ENCODE measurements around the gene CYP27B1.
"Not testable (repeated sequence)": the region's sequence is repeated elsewhere in the genome, so short reads cannot be mapped to it uniquely, and the experiment has no call there.

Gene CYP27B1

DNA sequence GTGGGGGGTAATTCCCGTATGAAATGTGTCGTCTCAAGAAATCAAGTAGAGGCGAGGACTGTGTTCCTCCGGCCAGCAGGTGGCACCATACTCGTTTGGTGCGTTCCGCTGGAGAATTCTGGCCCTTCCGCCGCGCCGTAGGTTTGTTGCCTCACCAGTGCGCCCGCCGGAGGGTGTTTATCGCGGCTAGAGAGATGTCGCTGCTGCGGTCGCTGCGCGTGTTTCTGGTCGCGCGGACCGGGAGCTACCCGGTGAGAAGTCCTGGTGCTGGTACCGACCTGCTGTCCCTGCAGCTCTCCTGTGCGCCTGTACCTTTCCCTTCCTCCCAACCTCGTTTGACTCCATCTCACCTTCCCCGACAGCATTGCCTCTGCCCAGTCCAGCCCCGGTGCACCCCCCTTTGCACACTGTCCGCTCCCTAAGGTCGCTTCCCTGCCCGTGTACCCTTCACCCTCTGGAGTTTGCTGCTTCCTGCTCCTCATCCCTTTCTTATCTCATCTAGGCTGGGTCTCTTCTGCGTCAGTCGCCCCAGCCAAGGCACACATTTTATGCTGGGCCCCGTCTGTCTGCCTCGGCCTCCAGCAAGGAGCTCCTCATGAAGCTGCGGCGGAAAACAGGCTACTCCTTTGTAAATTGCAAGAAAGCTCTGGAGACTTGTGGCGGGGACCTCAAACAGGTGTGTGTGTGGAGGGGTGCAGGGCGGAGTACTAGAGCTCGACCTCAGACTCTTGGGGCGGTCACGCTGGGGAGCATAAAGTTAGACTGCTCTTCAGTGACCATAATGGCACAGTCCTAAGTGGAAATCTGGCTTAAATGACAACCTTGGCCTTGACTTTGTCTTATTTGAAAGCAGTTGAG, 16.0 kb upstream of the CYP27B1 start, which contains the start of gene TSFM:
Gene TSFM, plus strand, starts transcription at position 180 of the 858 bp plus-strand sequence. Its CDS starts 15 bp downstream, at position 195.
- no peak for FAIRE-seq

DNA sequence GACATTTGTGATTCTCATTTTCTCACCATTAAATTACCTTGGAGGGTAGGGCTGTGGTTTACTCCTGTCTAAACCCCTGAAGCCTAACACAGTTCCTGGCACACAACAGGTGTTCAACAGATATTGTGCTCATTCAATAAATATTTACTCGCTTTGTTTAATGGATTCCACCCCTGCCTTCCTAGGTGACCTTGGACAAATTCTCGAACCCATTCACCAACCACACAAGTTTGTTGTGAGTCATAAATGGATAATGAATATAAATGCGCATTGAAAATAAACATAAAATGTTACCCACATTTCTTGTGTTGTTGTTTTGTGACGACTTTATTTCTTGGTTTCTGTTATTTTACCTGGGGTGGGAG, 15.3 kb upstream of the CYP27B1 start:
- FAIRE-seq: no peak

DNA sequence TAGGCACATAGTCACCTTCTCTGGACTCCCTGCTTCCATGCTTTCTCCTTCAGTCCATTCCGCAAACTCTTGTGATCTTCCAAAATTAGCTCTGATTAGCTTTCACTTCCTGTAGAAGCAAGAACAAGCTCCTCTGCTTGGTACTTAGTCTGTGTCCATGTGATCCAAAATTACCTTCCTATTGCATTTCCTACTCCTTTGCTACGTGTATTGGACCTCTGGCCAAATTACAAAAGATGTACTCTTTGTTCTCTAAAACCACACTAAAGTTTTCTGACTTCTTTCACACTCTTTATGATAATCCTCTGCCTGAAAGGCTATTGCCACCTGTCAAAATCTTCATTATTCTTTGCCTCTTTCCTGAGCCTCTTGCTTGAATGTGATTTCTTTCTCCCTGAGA, 14.9 kb upstream of the CYP27B1 start:
- no peak for FAIRE-seq

DNA sequence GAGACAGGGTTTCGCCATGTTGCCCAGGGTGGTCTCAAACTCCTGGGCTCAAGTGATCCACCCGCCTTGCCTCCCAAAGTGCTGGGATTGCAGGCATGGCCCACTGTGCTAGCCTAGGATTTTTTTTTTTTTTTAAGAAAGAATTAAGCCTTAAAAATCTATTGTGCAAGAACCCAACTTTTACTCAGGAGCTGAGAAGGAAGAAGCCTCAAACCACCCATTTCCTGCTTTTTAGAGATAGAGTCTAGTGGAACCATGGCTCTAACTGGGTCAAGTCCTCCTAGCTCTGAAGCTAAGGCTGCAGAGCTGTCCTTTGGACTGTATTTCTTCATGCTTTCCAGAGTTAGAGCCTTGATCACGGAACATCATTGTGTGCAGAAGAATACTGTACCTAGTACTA, 14.4 kb upstream of the CYP27B1 start:
- FAIRE-seq: no peak

DNA sequence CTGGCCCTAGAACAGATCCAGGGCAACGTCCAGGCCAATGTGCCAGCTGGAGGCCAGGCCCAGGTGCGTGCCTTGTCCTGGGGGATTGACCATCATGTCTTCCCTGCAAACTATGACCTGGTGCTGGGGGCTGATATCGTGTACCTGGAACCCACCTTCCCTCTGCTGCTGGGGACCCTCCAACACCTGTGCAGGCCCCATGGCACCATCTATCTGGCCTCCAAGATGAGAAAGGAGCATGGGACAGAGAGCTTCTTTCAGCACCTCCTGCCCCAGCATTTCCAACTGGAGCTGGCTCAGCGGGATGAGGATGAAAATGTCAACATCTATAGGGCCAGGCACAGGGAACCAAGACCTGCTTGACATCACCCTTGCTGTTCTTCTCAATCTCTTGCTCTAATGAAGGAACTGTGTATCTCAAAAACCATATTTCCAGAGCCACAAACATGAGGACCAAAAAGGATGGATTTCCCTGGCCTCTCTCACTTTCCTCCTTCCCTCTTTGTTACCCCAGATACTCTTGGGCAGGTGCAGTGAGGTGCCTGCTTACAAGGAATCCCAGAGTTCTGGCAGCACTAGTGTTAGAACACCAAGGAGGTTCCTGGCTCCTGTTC, 13.5 kb upstream of the CYP27B1 start:
- FAIRE-seq: no peak

DNA sequence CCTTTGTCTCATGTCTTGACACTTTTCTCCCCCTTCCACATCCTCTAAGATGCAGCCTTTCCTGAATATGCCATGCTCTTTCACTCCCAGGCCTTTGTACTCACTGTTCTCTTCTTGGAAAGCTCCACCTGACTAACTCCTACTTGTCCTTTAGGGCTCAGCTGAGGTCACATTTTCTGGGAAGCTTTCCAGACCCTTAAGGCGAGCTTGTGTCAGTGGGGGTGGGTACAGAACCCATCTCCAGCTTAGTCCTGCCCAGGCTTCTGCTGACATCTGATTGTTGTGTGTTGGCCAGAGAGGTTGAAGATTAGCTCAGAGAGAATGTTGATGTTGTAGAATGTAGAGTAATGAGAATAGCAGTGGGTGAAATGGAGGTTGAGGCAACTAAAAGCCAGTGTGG, 12.9 kb upstream of the CYP27B1 start:
- FAIRE-seq: no peak

DNA sequence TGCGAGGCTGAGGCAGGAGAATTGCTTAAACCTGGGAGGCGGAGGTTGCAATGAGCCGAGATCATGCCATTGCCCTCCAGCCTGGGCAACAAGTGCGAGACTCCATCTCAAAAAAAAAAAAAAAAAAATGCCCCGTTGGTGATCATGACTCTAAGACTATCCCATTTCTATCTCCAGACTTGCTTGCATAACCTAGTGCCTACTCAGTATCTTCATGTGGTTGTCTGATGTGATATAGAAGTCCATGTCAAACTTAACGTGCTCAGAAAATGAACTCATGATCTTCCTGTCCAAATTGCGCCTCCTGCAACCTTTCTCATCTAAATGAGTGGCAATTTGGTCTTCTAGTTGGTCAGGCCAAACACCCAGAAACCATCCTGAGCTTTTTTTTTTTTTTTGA, 11.0 kb upstream of the CYP27B1 start:
- no peak for FAIRE-seq

DNA sequence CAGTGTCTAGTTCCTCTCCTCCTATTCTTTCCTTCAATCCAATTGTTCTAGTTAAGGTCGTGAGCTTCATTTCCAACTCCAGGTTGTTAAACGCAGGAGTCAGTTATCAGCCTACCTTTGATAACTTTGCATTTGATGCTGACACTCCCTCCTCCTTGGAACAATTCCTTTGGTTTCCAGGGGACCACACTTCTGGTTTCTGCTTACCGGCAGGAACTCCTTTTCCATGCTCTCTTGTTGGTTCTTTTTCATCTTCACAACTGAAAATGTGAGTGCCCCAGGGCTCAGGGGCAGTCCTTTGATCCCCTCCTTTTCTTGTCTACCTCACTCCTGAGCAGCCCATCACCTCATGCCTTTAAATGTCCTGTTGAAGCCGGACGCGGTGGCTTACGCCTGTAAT, 10.5 kb upstream of the CYP27B1 start:
- no peak for FAIRE-seq

DNA sequence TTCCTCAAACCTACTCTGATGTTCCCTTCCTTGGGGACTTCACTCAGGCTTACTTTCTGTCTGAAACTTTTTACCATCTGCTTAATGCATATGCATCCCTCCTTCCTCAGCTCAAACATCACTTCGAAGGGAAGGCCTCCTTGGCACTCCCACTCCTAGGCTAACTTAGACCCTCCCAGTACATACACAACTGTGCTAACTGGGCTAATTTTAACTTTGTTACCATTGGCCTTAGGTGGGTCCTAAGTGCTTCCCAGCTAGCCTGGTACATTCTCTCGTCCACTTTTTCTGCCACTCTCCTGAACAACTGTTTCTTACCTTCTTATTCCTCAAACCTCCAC, 9.3 kb upstream of the CYP27B1 start:
- no peak for FAIRE-seq

DNA sequence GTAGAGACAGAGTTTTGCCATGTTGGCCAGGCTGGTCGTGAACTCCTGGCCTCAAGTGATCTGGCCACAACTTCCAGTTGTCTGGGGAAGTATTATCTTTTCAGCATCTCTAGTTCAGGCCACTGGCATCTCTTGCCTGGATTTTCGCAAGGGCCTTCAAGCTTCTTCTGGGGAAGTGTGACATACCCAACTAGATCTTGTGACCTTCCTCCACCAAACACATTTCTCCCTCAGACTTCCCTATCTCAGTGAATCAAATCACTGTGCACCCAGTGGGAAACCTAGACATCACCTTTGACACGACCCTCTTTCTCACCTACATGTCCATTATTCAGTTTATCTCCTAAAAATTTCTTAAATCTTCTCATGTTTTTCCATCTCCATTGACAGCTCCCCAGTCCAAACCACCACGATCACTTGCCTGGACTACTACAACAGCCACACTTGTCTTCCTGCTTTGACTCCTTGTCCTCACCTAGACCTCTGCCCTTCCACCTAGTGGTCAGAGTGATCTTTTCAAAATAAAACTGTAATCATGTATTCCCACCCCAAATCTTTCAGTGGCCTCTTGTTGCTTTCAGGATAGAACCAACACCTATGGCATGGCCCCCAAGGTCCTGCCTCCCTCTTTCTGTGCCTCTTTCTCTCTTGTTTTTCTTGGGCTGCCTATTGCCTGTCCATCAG, 8.8 kb upstream of the CYP27B1 start:
- no peak for FAIRE-seq

DNA sequence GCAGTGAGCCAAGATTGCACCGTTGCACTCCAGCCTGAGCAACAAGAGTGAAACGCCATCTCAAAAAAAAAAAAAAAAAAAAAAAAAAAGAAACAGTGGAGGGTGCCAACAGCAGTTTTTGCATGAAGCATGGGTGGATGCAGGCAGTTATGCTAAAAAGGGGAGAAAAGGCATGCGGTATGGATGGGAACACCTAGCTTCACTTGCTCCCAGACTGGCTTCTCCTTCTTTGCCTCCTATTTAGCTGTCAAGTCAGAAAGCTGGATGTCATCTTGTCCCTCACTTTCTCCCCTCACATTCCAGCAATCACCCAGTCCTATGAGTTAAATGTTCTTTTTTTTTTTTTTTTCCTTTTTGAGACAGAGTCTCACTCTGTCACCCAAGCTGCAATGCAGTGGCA, 8.2 kb upstream of the CYP27B1 start:
- no peak for FAIRE-seq

DNA sequence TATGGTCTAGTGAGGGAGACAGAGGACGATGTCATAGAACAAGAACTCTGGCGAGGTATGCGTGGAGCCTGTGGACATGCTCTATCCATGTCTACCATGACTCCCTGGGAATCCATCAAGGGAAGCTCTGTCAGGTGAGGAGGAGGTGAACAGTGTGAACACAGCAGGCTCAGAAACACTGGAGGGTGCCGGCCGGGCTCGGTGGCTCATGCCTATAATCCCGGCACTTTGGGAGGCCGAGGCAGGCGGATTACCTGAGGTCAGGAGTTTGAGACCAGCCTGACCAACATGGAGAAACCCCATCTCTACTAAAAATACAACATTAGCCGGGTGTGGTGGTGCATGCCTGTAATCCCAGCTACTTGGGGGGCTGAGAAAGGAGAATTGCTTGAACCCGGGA, 7.8 kb upstream of the CYP27B1 start:
- FAIRE-seq: not testable (repeated sequence)

DNA sequence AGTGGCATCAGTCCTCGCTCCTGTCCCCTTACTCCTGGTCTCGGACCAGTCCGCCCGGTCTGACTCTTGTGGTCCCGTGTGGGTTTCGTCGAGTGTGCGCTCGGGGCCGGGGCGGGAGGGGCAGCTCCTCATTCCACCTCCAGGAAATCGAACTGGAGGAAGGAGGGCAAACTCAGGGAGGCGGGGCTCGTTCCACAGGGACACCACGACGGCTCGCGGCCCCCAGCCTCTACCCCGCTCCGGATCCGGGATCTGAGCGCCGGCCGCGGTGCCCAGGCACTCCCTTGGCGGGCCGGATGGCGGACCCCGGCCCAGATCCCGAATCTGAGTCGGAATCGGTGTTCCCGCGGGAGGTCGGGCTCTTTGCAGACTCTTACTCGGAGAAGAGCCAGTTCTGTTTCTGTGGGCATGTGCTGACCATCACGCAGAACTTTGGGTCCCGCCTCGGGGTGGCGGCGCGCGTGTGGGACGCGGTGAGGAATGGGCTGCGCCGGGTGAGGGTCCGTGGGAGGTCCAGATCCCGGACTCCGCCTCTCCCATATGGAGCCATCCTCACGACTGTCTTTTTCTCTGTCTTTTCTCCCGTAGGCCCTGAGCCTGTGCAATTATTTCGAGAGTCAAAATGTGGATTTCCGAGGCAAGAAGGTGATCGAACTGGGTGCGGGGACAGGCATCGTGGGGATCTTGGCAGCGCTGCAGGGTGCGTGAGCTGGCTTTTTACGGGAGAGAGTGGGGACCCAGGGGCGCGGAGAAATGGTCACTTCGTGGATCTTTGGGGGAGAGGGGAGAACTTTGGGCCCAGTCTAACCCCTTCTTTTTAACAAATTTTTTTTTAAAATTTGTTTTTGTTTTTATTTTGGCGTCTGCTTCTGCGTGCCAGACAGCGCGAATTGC, 5.8 kb upstream of the CYP27B1 start, which contains the start of gene EEF1AKMT3:
Gene EEF1AKMT3, plus strand, starts transcription at position 186 of the 894 bp plus-strand sequence. Its CDS starts 111 bp downstream, at position 297.
- FAIRE-seq: no peak

DNA sequence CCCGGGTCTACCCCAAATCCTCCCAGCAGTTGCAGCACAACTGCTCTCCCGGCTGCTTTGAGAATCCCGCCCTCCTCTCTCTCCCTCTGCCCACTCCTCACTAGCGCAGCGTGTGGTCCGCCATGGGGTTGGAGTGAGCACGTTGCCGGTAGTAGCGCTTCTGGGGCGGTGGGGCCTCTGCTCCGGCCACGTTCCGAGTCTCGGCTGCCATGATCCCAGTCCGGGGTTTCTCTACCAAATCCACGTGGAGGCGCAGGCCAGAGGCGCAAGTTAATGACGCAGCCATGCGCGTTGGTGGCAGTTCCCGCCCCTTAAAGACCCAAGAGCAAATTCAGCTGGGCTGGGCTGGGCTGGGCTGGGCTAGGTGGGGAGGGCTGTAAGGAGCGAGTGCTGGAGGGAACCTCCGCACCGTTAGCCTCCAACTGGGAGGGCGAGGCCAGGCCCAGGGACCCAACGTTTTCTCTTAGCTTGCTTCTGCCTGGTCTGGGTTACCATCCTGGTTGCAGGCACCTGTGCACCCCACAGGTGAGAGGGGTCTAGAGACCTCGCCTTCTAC, 5.1 kb upstream of the CYP27B1 start, which contains the start of gene METTL1:
Gene METTL1, minus strand, starts transcription at position 233 of the 556 bp plus-strand sequence. Its CDS starts 22 bp downstream, at position 211.
- no peak for FAIRE-seq

DNA sequence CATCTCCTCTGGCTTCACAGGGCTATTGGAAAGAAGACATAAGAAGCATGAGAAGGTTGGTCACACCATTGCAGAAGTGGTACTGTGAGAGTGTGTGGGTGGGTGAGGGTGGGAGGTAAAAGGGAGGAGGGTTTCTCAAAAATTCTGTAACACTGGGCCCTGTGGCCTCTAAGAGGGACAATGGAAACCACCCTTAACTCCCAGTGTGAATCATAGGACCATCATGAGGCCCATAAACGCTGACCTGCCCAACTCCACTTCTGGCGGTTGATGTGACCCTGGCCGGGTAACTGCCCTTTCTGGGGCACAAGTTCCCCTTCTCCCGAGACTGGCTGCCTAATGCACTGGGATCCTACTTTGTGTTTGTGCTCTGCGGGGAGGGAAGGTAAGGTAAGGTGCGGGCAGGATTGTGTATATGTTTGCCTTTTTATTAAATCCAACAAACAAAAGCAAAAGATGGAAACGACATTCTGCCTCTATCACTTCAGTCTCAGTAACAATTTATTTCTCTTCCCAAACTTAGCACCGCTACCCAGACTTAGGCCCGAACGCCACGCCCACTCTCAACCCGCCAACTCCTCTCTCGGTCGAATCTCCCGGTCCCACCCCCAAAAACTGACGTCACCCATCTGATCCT, 4.5 kb upstream of the CYP27B1 start:
- FAIRE-seq: no peak

DNA sequence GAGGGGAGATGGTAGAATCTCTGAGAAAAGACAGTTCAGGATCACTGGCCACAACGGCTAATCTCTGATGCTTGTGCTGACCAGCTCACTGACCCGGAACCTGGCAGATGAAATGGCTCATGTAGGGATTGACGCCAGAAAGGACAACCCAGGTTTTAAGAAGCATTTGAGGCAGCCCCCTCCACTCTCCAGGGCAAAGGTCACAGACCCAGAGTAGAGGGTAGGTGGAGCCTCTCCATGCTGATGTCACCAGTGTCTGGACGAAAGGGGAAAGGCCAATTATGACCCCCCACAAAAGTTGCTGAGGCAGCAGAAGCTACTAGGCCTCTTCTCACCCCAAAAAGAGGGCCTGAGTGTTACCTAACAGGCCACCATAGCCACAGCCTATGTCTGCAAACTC, 3.9 kb upstream of the CYP27B1 start:
- FAIRE-seq: no peak

DNA sequence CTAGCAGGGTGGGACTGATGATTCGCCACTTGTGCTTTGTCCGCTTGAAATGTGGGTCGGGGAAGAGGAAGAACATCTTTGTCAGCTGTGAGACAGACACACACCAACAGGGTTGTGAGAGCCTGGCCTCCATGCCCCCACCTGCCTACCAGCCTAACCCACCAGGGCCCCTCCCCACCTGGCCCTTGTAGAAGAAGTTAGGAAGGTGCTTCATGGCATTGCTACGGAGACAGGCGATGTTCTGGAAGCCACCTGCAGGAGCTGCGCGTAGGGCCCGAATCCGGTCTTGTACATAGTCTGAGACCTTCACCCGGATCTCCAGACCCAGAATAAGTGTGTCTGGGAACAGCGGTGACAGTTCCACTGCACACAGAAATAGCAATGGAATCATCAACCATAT, 2.7 kb upstream of the CYP27B1 start:
- no peak for FAIRE-seq

DNA sequence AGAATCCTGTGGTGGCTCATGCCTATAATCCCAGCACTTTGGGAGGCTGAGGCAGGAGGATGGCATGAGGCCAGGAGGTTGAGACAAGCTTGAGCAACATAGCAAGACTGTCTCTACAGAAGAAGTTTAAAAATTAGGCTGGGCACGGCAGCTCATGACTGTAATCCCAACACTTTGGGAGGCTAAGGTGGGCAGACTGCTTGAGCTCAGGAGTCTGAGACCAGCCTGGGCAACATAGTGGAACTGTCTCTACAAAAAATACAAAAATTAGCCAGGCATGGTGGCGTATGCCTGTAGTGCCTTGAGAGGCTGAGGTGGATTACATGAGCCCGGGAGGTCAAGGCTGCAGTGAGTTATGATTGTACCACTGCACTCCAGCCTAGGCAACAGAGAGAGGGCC, 998 bp upstream of the CYP27B1 start:
- no peak for FAIRE-seq

DNA sequence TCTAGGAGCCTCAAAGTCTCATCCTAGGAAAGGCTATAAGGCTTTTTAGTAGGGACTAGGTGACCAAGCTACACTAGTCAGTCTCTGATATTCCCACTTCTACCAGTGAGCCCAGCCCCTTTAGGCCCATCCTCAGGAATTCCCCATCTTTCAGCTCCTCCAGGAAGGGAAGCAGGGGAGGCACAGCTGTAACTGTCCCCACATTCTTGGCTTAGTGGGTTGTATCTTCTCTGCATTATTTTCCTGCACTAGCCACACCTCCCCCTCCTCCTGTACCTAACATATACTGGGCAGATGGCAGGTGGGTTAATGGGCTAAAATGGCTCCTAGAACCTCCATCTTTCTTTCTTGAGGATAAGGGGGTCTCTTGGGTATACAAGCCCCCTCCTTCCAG, 424 bp upstream of the CYP27B1 start:
- FAIRE-seq: no peak

DNA sequence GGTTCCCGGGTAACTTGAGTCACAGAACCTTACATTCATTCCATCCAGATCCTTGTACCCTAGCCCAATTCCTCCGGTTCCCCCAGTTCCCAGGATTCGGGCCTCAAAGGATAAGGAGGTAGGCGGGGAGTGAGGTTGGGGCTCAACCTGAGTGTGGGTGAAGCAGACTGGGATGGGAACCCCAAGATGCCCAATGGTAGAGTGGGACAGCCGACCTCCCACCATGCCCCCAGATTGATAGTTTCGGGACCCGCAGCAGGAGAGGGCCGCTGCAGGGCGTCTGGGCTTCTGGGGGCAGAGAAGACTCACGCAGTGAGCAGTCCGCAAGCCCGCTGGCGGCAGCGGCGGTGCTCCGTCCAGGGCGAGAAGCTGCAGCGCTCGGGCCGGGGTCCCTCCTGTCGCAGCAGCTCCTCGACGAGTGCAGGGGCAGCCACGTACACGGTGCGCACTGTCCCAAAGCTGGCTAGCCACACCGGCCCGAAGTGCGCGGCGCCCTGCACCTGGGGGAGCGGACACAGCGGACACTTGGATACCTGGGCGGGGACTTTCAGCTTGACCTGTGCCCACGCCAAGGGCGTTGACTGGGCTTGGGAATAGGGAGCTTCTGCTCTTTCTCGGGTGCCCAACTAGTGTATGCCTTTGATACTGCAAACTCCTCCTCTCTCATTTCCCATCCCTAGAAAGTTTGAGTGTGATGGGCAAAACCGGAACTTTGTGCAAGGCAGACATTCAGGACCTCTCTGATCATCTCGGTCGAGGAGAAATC, 997 bp downstream of the CYP27B1 start:
- no peak for FAIRE-seq
